Activated effector memory CD4-positive, alpha-beta T cell treated with anti-CD3 and anti-CD28 coated beads, Interleukin-2, amount 50 U/mL, for 16 hours (primary cell): ENCODE results near the gene NRGN.
"Not testable (repeated sequence)": the region's sequence is repeated elsewhere in the genome, so short reads cannot be mapped to it uniquely, and the experiment has no call there.

Experiments used
- DNase-seq: peaks from one replicate; pipeline ENCODE4 v3.0.0-alpha.2; 2020

NRGN gene

GRCh38 chr11:124759266-124760204, 19.8 kb downstream of the NRGN start:
- no peak for DNase-seq

GRCh38 chr11:124760205-124760652, 20.5 kb downstream of the NRGN start:
- DNase-seq = no peak

- no peak for DNase-seq
Observed at GRCh38 chr11:124760806-124761205, 21.1 kb downstream of the NRGN start.

GRCh38 chr11:124761301-124762104, 21.8 kb downstream of the NRGN start:
- no peak for DNase-seq

- DNase-seq = peak; percentile 88
Observed at GRCh38 chr11:124762105-124762623, 22.4 kb downstream of the NRGN start, which contains the start of gene ESAM. Gene ESAM (minus strand): TSS chr11:124762290. CDS start chr11:124762154, 136 bp downstream.

- DNase-seq = no peak
Observed at GRCh38 chr11:124762624-124763155, 22.9 kb downstream of the NRGN start.

- DNase-seq = peak; percentile 95
Observed at GRCh38 chr11:124763156-124763947, 23.6 kb downstream of the NRGN start.

- DNase-seq = no peak
Observed at GRCh38 chr11:124766156-124766555, 26.4 kb downstream of the NRGN start.

- DNase-seq = no peak
Observed at GRCh38 chr11:124768914-124769313, 29.2 kb downstream of the NRGN start.

- DNase-seq = no peak
Observed at GRCh38 chr11:124769806-124770774, 30.3 kb downstream of the NRGN start.

GRCh38 chr11:124770959-124771358, 31.2 kb downstream of the NRGN start:
- DNase-seq = not testable (repeated sequence)

GRCh38 chr11:124776865-124777645, 37.3 kb downstream of the NRGN start:
- no peak for DNase-seq

- no peak for DNase-seq
Observed at GRCh38 chr11:124778281-124778680, 38.5 kb downstream of the NRGN start.

GRCh38 chr11:124779568-124779967, 39.8 kb downstream of the NRGN start:
- no peak for DNase-seq

GRCh38 chr11:124783002-124783401, 43.3 kb downstream of the NRGN start:
- no peak for DNase-seq

GRCh38 chr11:124784051-124784450, 44.3 kb downstream of the NRGN start:
- no peak for DNase-seq

GRCh38 chr11:124788521-124788920, 48.8 kb downstream of the NRGN start:
- DNase-seq = no peak

- no peak for DNase-seq
Observed at GRCh38 chr11:124791626-124792341, 52.0 kb downstream of the NRGN start.
